Measurements from ENCODE around the gene SIL1.
"Not testable (repeated sequence)": the region's sequence is repeated elsewhere in the genome, so short reads cannot be mapped to it uniquely, and the experiment has no call there.

The SIL1 gene

DNA sequence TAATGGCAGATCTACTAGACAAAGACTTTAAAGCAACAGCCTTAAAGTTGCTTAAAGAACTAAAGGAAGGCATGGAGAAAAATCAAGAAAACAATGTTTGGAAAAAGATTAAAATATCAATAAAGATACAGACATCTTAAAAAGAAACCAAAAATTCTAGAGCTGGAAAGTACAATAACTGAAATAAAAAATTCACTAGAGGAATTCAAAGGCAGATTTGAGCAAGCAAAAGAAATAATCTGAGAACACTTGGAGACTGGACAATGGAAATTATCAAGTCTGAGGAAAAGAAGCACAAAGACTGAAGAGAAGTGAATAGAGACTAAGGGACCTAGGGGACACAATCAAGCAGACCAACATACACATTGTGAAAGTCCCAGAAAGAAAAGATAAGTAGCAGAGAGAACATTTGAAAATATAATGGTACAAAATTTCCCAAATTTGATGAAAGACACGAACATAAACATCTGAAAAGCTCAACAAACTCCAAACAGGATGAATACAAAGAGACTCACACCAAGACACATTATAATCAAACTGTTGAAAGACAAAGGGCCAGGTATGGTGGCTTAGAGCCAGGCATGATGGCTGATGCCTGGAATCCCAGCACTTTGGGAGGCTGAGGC, 26.3 kb downstream of the SIL1 start:
- Mint-ChIP-seq H3K27ac (no peak overlapping the region), H3K4me3 (no peak overlapping the region), H3K9me3 (ENCODE audit: low read depth) (peaks cover 6% of the 10 kb centered on the region), H3K36me3 (peaks cover 10% of the 10 kb centered on the region), H3K27me3 (no peaks in the 10 kb centered on the region), H3K4me1 (ENCODE audit: low read depth) (no peaks in the 10 kb centered on the region)

GRCh38 chr5:139167952-139168720, 30.0 kb downstream of the SIL1 start:
- H3K9me3 Mint-ChIP-seq (ENCODE audit: low read depth) = peaks cover 6% of the 10 kb centered on the region
- no peak overlapping the region for H3K4me3 Mint-ChIP-seq
- H3K27me3 Mint-ChIP-seq = no peaks in the 10 kb centered on the region
- peaks cover 2% of the 10 kb centered on the region for H3K4me1 Mint-ChIP-seq (ENCODE audit: low read depth)
- H3K36me3 Mint-ChIP-seq = peaks cover 8% of the 10 kb centered on the region
- H3K27ac Mint-ChIP-seq = no peak overlapping the region

- peaks cover 2% of the 10 kb centered on the region for H3K4me1 Mint-ChIP-seq (ENCODE audit: low read depth)
- no peaks in the 10 kb centered on the region for H3K27me3 Mint-ChIP-seq
- H3K9me3 Mint-ChIP-seq (ENCODE audit: low read depth) = peaks cover 6% of the 10 kb centered on the region
- H3K27ac Mint-ChIP-seq = no peak overlapping the region
- no peak overlapping the region for H3K4me3 Mint-ChIP-seq
- H3K36me3 Mint-ChIP-seq = peaks cover 8% of the 10 kb centered on the region
These were observed 30.6 kb downstream of the SIL1 start for GRCh38 chr5:139167533-139167932.

DNA sequence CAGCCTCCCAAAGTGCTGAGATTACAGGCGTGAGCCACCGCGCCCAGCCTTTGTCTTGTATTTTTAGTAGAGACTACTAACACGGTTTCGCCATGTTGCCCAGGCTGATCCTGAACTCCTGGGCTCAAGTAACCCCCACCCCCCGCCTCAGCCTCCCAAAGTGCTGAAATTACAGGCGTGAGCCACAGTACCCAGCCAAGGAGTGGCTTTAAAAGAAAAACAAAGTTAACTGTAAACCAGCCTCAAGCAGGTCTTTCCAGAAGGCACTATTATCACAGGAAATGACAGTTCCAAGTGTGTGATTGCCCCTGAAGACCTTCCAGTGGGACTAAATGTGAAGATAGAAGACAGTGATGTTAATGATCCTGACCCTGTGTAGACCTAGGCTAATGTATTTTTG, 31.1 kb downstream of the SIL1 start:
- Mint-ChIP-seq H3K9me3 (ENCODE audit: low read depth) (peaks cover 5% of the 10 kb centered on the region), H3K27ac (no peak overlapping the region), H3K4me1 (ENCODE audit: low read depth) (peaks cover 2% of the 10 kb centered on the region), H3K4me3 (no peak overlapping the region), H3K36me3 (peaks cover 8% of the 10 kb centered on the region), H3K27me3 (no peaks in the 10 kb centered on the region)

GRCh38 chr5:139164897-139165296, 33.3 kb downstream of the SIL1 start:
- H3K4me1 Mint-ChIP-seq (ENCODE audit: low read depth); H3K27ac Mint-ChIP-seq; H3K36me3 Mint-ChIP-seq; H3K9me3 Mint-ChIP-seq (ENCODE audit: low read depth); H3K4me3 Mint-ChIP-seq; H3K27me3 Mint-ChIP-seq: not testable (repeated sequence)

- H3K27ac Mint-ChIP-seq = no peak overlapping the region
- no peaks in the 10 kb centered on the region for H3K27me3 Mint-ChIP-seq
- H3K36me3 Mint-ChIP-seq = peaks cover 8% of the 10 kb centered on the region
- peaks cover 2% of the 10 kb centered on the region for H3K4me1 Mint-ChIP-seq (ENCODE audit: low read depth)
- H3K4me3 Mint-ChIP-seq = no peak overlapping the region
- no peaks in the 10 kb centered on the region for H3K9me3 Mint-ChIP-seq (ENCODE audit: low read depth)
These were observed 34.1 kb downstream of the SIL1 start for GRCh38 chr5:139164020-139164419.

DNA sequence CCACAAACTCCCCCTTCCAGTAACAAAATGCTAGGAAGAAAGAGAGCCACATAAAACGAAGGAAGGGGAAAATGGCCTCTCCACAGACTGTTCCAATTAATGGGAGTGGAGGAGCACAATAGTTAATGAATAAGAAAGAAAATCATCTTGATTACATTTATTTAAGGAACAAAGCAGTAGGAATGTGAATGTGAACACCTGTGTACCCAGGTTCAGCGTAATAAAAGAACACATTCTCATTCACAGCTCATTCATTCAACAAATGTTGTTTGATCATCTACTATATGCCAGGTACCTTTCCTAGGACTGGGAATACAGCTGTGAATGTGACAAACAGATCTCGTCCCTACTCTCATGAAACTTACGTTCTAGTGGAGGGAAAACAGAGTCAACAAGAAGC, 35.7 kb downstream of the SIL1 start:
- Mint-ChIP-seq H3K27me3 (no peaks in the 10 kb centered on the region), H3K36me3 (peaks cover 8% of the 10 kb centered on the region), H3K4me1 (ENCODE audit: low read depth) (peaks cover 2% of the 10 kb centered on the region), H3K27ac (no peak overlapping the region), H3K9me3 (ENCODE audit: low read depth) (no peaks in the 10 kb centered on the region), H3K4me3 (no peak overlapping the region)

- no peak overlapping the region for H3K4me3 Mint-ChIP-seq
- no peaks in the 10 kb centered on the region for H3K4me1 Mint-ChIP-seq (ENCODE audit: low read depth)
- H3K27me3 Mint-ChIP-seq = no peaks in the 10 kb centered on the region
- no peak overlapping the region for H3K27ac Mint-ChIP-seq
- H3K36me3 Mint-ChIP-seq = peaks cover 11% of the 10 kb centered on the region
- H3K9me3 Mint-ChIP-seq (ENCODE audit: low read depth) = no peaks in the 10 kb centered on the region
These were observed 39.4 kb downstream of the SIL1 start for GRCh38 chr5:139158791-139159190.

- Mint-ChIP-seq H3K36me3 (peaks cover 13% of the 10 kb centered on the region), H3K27ac (no peak overlapping the region)
These were observed 40.6 kb downstream of the SIL1 start for GRCh38 chr5:139157556-139157955.

DNA sequence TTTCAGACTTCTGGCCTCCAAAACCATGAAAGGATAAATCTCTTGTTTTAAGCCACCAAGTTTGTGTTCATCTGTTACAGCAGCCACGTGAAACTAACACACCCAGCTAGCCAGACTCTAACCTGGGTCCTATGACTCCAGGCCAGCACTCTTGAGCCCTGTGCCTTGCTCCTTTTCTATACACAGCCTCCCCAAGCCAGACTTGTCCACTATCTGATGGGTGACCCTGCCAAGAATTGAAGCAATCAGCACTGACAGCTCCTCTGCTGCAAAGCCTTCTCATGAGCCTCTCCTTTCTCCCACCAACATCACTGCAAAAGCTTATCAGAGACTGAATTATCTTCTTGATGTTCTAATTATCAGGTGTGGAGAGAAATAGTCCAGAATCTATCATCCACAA, 41.4 kb downstream of the SIL1 start:
- no peaks in the 10 kb centered on the region for H3K27me3 Mint-ChIP-seq

More at GRCh38 chr5:139157556-139157955, 40.6 kb downstream of the SIL1 start:
- H3K4me3 Mint-ChIP-seq = no peak overlapping the region
- H3K27me3 Mint-ChIP-seq = no peaks in the 10 kb centered on the region
- H3K4me1 Mint-ChIP-seq (ENCODE audit: low read depth) = no peaks in the 10 kb centered on the region
- no peaks in the 10 kb centered on the region for H3K9me3 Mint-ChIP-seq (ENCODE audit: low read depth)

DNA sequence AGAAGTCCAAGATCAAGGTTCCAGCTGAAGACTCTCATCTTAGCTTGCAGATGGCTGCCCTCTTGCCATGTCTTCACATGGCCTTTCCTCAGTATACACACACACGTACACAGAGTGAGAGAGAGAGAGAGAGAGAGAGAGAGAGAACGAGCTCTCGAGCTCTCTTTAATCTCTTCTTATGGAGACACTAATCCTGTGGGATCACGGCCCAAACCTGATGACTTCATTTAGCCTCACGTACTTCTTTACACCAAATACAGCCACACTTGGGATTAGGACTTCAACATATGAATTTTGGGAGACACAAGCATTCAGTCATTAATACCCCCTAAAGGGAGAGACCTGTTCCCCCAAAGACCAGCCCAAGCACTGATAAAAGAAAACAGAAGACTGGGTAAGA, 42.8 kb downstream of the SIL1 start:
- Mint-ChIP-seq H3K27ac (no peak overlapping the region), H3K9me3 (ENCODE audit: low read depth) (no peaks in the 10 kb centered on the region), H3K27me3 (no peaks in the 10 kb centered on the region), H3K4me3 (no peak overlapping the region), H3K36me3 (peaks cover 13% of the 10 kb centered on the region), H3K4me1 (ENCODE audit: low read depth) (peaks cover under 1% of the 10 kb centered on the region)

More for the DNA sequence above, 41.4 kb downstream of the SIL1 start:
- Mint-ChIP-seq H3K27ac (no peak overlapping the region), H3K9me3 (ENCODE audit: low read depth) (no peaks in the 10 kb centered on the region), H3K4me1 (ENCODE audit: low read depth) (no peaks in the 10 kb centered on the region), H3K36me3 (peaks cover 13% of the 10 kb centered on the region), H3K4me3 (no peak overlapping the region)

- Mint-ChIP-seq H3K27me3 (no peaks in the 10 kb centered on the region), H3K4me3 (no peak overlapping the region), H3K36me3 (peaks cover 9% of the 10 kb centered on the region), H3K27ac (no peak overlapping the region), H3K9me3 (ENCODE audit: low read depth) (no peaks in the 10 kb centered on the region), H3K4me1 (ENCODE audit: low read depth) (peaks cover 19% of the 10 kb centered on the region)
These were observed 46.3 kb downstream of the SIL1 start for GRCh38 chr5:139151902-139152301.

DNA sequence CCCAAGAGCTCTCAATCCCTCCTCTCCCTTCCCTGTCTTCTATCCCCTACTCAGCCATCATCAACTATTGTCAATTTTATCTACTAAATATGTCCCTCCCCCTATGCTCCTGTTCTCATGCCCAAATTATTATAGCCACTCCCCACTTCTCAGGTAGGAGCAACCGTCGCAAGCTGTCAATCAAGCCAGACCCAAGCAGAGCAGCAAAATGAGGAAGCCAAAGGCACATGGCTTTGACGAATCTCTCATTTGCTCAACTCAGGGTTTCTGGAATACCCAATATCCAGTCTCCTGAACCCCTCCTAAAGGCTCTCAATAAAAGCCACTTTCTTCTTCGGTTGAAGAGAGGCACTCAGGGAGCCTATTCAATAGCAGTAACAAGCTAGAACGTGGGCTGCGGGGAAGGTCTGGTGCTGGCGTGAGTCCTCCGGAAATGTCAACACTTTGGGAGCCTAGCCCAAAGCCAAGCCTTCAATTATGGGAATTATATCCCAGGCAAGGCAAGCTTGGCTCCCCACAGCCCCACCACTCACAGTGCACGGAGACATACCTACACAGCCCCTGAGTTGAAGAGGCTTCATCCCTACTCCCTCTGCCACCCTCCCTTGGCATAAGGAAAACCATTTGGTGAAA, 47.7 kb downstream of the SIL1 start:
- Mint-ChIP-seq H3K4me3 (no peak overlapping the region), H3K4me1 (ENCODE audit: low read depth) (peaks cover 23% of the 10 kb centered on the region), H3K27ac (no peak overlapping the region), H3K9me3 (ENCODE audit: low read depth) (no peaks in the 10 kb centered on the region), H3K36me3 (peaks cover 5% of the 10 kb centered on the region), H3K27me3 (no peaks in the 10 kb centered on the region)

DNA sequence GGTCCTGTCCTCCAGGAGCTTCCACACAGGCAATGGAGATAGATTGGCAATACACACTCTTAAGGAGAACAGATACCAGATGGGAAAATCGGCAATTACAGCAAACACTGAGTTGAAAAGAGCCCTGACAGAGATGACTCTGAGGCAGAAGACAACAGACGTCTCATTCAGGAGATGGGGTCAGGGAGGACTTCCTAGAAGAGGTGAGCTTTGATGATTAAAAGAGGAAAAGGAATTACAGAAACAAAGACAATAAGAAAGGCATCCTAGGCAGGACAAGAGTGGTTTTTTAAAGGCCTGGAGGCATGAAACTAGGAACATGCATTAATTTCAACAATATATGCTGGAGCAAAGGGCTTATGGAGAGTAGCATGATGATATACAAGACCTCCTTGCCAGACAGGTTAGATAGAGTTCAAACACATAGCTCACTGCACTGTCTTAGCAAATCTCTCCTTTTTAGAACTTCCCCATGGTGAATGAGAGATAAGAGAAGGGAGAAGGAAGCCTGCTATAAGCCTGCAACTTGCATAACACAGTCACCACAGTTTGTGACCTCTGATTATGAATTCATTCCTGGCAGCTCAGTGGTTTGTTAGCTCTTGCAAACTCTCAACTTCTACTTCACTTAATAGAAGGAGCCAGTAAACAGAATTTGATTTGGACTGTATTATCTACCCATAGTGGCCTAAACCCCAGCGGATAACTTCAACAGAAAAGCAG, 48.5 kb downstream of the SIL1 start:
- Mint-ChIP-seq H3K4me1 (ENCODE audit: low read depth) (peaks cover 30% of the 10 kb centered on the region), H3K27ac (peak overlapping the region; percentile 18), H3K9me3 (ENCODE audit: low read depth) (no peaks in the 10 kb centered on the region), H3K36me3 (peaks cover 5% of the 10 kb centered on the region), H3K4me3 (no peak overlapping the region), H3K27me3 (no peaks in the 10 kb centered on the region)

- Mint-ChIP-seq H3K27ac (no peak overlapping the region), H3K9me3 (ENCODE audit: low read depth) (no peaks in the 10 kb centered on the region), H3K4me1 (ENCODE audit: low read depth) (peaks cover 32% of the 10 kb centered on the region), H3K4me3 (no peak overlapping the region), H3K27me3 (no peaks in the 10 kb centered on the region), H3K36me3 (peaks cover 2% of the 10 kb centered on the region)
These were observed 49.2 kb downstream of the SIL1 start for GRCh38 chr5:139148986-139149385.

Measured in activated naive CD8-positive, alpha-beta T cell (primary cell).